ENCODE data around the gene IPCEF1. TPM values are rescaled to one million over a fixed set of nuclear protein-coding genes. Genes with fewer than 3 reads are reported as not detected.
A peak's percentile ranks its signal among the peaks of the same experiment; 100 is the strongest.

IPCEF1 gene
- total and polyA plus RNA-seq, 2 of the 8 experiments (the other 6 are each of a cell fraction or from before 2014, with no cell fraction given), result 0.41 to 0.78 TPM

DNA sequence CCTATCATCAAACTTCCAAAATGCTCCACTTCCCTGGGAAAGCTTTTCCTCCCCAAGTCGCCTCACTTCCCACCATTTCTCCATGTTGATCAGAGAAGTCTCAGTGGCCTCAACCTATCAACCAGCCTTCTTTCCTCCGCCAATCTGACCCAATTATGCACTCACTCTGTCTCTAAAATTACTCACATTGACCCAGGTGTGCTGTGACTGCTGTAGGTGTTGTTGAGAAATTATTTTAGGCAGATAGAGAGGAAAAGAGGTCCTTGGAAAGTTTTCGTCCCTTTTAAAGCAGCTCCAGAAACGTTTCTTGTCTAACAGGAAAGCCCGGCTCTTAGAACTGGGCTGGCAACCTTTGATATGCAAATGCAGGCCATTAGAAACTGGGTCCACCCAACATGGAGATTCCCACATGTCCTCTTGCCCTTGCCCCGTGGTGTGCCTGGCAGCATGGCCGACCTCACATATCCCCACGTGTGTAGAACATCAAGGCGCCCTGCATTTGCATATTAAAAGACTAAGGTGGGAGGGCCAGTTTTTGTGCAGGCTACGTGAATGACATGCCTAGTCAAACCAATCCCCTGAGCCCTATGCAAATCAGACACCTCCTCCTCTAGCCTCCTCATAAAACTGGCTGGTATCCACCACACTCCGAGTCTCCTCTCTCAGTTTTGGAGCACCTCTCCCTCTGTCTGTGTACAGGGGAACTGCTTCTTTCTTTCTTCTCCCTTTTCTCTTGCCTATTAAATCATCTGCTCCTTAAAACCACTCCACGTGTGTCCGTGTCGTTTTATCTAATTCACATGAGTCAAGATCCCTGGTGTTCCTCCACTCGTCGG, 12.9 kb downstream of the IPCEF1 start (continued):
- TF ChIP-seq EGR1 (IDR thresholded peaks at IDR 0.05; ENCODE audit: borderline replicate concordance, low read depth, low read length), result no peak
- TF ChIP-seq TEAD4 (IDR thresholded peaks at IDR 0.05; ENCODE audit: low read depth, low read length), result no peak
- TF ChIP-seq, protein P1, sequence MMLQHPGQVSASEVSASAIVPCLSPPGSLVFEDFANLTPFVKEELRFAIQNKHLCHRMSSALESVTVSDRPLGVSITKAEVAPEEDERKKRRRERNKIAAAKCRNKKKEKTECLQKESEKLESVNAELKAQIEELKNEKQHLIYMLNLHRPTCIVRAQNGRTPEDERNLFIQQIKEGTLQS (IDR thresholded peaks at IDR 0.05; ENCODE audit: insufficient read depth, low read depth, low read length), result no peak
- TF ChIP-seq RBBP5 (IDR thresholded peaks at IDR 0.05; ENCODE audit: borderline replicate concordance, low read depth, low read length), result no peak
- TF ChIP-seq, protein P2, sequence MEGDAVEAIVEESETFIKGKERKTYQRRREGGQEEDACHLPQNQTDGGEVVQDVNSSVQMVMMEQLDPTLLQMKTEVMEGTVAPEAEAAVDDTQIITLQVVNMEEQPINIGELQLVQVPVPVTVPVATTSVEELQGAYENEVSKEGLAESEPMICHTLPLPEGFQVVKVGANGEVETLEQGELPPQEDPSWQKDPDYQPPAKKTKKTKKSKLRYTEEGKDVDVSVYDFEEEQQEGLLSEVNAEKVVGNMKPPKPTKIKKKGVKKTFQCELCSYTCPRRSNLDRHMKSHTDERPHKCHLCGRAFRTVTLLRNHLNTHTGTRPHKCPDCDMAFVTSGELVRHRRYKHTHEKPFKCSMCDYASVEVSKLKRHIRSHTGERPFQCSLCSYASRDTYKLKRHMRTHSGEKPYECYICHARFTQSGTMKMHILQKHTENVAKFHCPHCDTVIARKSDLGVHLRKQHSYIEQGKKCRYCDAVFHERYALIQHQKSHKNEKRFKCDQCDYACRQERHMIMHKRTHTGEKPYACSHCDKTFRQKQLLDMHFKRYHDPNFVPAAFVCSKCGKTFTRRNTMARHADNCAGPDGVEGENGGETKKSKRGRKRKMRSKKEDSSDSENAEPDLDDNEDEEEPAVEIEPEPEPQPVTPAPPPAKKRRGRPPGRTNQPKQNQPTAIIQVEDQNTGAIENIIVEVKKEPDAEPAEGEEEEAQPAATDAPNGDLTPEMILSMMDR (IDR thresholded peaks at IDR 0.05; ENCODE audit: control extremely low read depth in 1 of 3, insufficient read depth in 1 of 3, low read depth in 1 of 3, low read length in 3 of 3), result peak in 1 of 3 experiments; percentile 38; a peak in 2 of 4 replicates
- TF ChIP-seq, protein P3, sequence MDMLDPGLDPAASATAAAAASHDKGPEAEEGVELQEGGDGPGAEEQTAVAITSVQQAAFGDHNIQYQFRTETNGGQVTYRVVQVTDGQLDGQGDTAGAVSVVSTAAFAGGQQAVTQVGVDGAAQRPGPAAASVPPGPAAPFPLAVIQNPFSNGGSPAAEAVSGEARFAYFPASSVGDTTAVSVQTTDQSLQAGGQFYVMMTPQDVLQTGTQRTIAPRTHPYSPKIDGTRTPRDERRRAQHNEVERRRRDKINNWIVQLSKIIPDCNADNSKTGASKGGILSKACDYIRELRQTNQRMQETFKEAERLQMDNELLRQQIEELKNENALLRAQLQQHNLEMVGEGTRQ (IDR thresholded peaks at IDR 0.05; ENCODE audit: low read length), result no peak
- 0 out of 4 replicates have a peak, but pooled peaks of 1 of the 2 experiments have one; percentile 60 for TF ChIP-seq HDAC2 (IDR thresholded peaks at IDR 0.05; ENCODE audit: borderline replicate concordance in 1 of 2, low read depth in 2 of 2, low read length in 2 of 2)
- no peak for TF ChIP-seq SIN3A (conservative IDR thresholded peaks at IDR 0.05 in 1 of 2, IDR thresholded peaks at IDR 0.05 in 1 of 2; ENCODE audit: low read depth in 1 of 2, low read length in 2 of 2)
- TF ChIP-seq KDM5A (IDR thresholded peaks at IDR 0.05; ENCODE audit: low read length), result no peak
- no peak for TF ChIP-seq ZNF274 (IDR thresholded peaks at IDR 0.05; ENCODE audit: borderline replicate concordance, extremely low read depth, low read length)
- TF ChIP-seq GABPA (IDR thresholded peaks at IDR 0.05; ENCODE audit: borderline replicate concordance, insufficient read depth, low read length), result no peak
- TF ChIP-seq JUN (IDR thresholded peaks at IDR 0.05; ENCODE audit: low read depth, low read length), result no peak
- TF ChIP-seq RNF2 (IDR thresholded peaks at IDR 0.05; ENCODE audit: borderline replicate concordance, low read depth, low read length, missing control alignments, poor library complexity, severe bottlenecking), result no peak
- TF ChIP-seq, protein P4, sequence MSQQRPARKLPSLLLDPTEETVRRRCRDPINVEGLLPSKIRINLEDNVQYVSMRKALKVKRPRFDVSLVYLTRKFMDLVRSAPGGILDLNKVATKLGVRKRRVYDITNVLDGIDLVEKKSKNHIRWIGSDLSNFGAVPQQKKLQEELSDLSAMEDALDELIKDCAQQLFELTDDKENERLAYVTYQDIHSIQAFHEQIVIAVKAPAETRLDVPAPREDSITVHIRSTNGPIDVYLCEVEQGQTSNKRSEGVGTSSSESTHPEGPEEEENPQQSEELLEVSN (IDR thresholded peaks at IDR 0.05), result peak; percentile 75
- no peak for TF ChIP-seq SAP30 (IDR thresholded peaks at IDR 0.05; ENCODE audit: insufficient read depth, insufficient replicate concordance, low read length)
- peak; percentile 55 for TF ChIP-seq NANOG (IDR thresholded peaks at IDR 0.05; ENCODE audit: insufficient read depth, low read depth, low read length, poor library complexity, severe bottlenecking)
